Lung (tissue), 12 donors: ENCODE results near the gene OLA1. TPM values are rescaled to one million over a fixed set of nuclear protein-coding genes. Genes with fewer than 3 reads are reported as not detected.

Source experiments
- ATAC-seq: fragments of 200-7000 bp; cut with Tn5 transposase; one replicate; pipeline ENCODE4 v1.9.1; 2020; ENCODE audit warnings: moderate number of reproducible peaks; ENCODE audit not compliant: insufficient read depth, low FRiP score
- DNase-seq, 3 donors: peaks; one replicate each; pipeline ENCODE4 v3.0.0-alpha.2; 2013 to 2017
- H3K27ac ChIP-seq, 2 donors: one replicate each; pipeline ENCODE4 v1.5.1; 2013; ENCODE audit warnings: mild to moderate bottlenecking in 2 of 2, moderate library complexity in 2 of 2, control low read depth in 1 of 2, inconsistent platforms in 1 of 2, low read depth in 1 of 2, low read length in 1 of 2
- H3K27me3 ChIP-seq, 3 donors: one replicate each; pipeline ENCODE4 v1.5.1; 2013; ENCODE audit warnings: low read length in 2 of 3; ENCODE audit not compliant: control insufficient read depth in 3 of 3, insufficient read depth in 3 of 3
- H3K36me3 ChIP-seq, 4 donors: one replicate each; pipeline ENCODE4 v1.5.1; 2013; ENCODE audit warnings: low read length in 4 of 4, mild to moderate bottlenecking in 1 of 4, moderate library complexity in 1 of 4; ENCODE audit not compliant: control insufficient read depth in 4 of 4, insufficient read depth in 4 of 4
- H3K4me1 ChIP-seq, 5 donors: one replicate each; pipeline ENCODE4 v1.5.1; 2013; ENCODE audit warnings: low read length in 5 of 5, mild to moderate bottlenecking in 2 of 5, moderate library complexity in 1 of 5; ENCODE audit not compliant: control insufficient read depth in 5 of 5, insufficient read depth in 5 of 5
- H3K4me3 ChIP-seq: one replicate; pipeline ENCODE4 v1.5.1; 2013; ENCODE audit warnings: mild to moderate bottlenecking, control low read depth, moderate library complexity
- H3K9ac ChIP-seq, 2 donors: one replicate each; pipeline ENCODE4 v1.5.1; 2013; ENCODE audit warnings: low read length in 2 of 2, control low read depth in 1 of 2; ENCODE audit not compliant: insufficient read depth in 1 of 2
- H3K9me3 ChIP-seq, 4 donors: one replicate each; pipeline ENCODE4 v1.5.1; 2013; ENCODE audit warnings: low read length in 3 of 4, mild to moderate bottlenecking in 1 of 4, moderate library complexity in 1 of 4; ENCODE audit not compliant: control insufficient read depth in 4 of 4, insufficient read depth in 3 of 4
- WGBS, 2 donors: extraction: QIAGEN DNeasy Blood & Tissue Kit; methylation state at CpG; one replicate each; pipeline ENCODE4 v1.1.7; 2013; 5-methylcytosine and 5-hydroxymethylcytosine counted together
- polyA plus RNA-seq, 2 donors: library from polyadenylated mRNA; stranded (reverse); fragments of 200-250 nt; gene quantifications; one replicate each; pipeline ENCODE4 v1.2.1, GENCODE V29; 2013
- total RNA-seq, 2 donors: library from RNA; depleted of rRNA in 1 of 2; stranded (reverse); fragments of >200 nt in 1 of 2; gene quantifications; one replicate each; pipeline ENCODE4 v1.2.1, GENCODE V29; 2014 to 2021
- TF ChIP-seq, protein P1 (sequence below): IDR thresholded peaks from 2 replicates; pipeline ENCODE4 v1.5.1; 2012; ENCODE audit warnings: mild to moderate bottlenecking; ENCODE audit errors: control extremely low read depth, extremely low read depth
- donor health status: control.
- donor health status: control.
- donor health status: Bipolar disorder and iron deficiency.
- donor health status: healthy.
- donor health status: DM: yes; HTN: yes; CAD: no.

OLA1 gene
- total and polyA plus RNA-seq, 4 donors: 49.8 to 71.4 (median 53.4) TPM

GRCh38 chr2:174183076-174183475, 65.3 kb downstream of the OLA1 start:
- H3K4me1 ChIP-seq: peaks cover 0 to 3% (median 0%) of the 10 kb centered on the region in 5 donors
- ATAC-seq (no peak), DNase-seq (no peak)
- TF ChIP-seq, protein P1, sequence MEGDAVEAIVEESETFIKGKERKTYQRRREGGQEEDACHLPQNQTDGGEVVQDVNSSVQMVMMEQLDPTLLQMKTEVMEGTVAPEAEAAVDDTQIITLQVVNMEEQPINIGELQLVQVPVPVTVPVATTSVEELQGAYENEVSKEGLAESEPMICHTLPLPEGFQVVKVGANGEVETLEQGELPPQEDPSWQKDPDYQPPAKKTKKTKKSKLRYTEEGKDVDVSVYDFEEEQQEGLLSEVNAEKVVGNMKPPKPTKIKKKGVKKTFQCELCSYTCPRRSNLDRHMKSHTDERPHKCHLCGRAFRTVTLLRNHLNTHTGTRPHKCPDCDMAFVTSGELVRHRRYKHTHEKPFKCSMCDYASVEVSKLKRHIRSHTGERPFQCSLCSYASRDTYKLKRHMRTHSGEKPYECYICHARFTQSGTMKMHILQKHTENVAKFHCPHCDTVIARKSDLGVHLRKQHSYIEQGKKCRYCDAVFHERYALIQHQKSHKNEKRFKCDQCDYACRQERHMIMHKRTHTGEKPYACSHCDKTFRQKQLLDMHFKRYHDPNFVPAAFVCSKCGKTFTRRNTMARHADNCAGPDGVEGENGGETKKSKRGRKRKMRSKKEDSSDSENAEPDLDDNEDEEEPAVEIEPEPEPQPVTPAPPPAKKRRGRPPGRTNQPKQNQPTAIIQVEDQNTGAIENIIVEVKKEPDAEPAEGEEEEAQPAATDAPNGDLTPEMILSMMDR: no peak
- no peaks in the 10 kb centered on the region for H3K9me3 ChIP-seq
- no peak overlapping the region for H3K4me3 ChIP-seq
- no peaks in the 10 kb centered on the region for H3K27me3 ChIP-seq
- WGBS, 2 donors: 82 to 97% methylated on average over 1 of the region's 1 CpG
- no peaks in the 10 kb centered on the region for H3K36me3 ChIP-seq
- no peak overlapping the region for H3K9ac ChIP-seq
- H3K27ac ChIP-seq: no peak overlapping the region

DNA sequence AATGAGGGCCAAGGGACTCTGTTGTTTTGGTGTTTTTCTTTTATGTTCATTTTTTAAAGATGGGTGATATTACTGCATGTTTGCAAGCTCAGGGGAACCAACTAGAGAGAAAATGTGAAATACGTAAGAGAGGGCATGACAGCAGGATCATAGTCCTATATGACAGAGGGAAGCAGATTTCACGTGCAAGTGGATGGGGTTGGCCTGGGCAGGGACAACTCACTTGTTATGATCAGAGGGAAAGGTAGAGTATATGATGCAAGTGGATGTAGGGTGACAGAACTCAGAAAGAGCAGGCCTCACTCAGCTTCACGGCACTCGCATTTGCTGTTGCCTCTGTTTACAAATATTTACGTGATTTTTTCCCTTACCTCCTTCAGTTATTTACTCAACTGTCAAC, 67.0 kb downstream of the OLA1 start:
- H3K9ac ChIP-seq: no peak overlapping the region
- H3K36me3 ChIP-seq: no peaks in the 10 kb centered on the region
- TF ChIP-seq, protein P1: no peak
- no peaks in the 10 kb centered on the region for H3K9me3 ChIP-seq
- DNase-seq (no peak), ATAC-seq (no peak)
- peaks cover 0 to 3% (median 0%) of the 10 kb centered on the region in 5 donors for H3K4me1 ChIP-seq
- H3K27ac ChIP-seq: no peak overlapping the region
- 87 to 92% methylated on average over 5 of the region's 5 CpGs for WGBS, 2 donors
- H3K27me3 ChIP-seq: no peaks in the 10 kb centered on the region
- no peak overlapping the region for H3K4me3 ChIP-seq

DNA sequence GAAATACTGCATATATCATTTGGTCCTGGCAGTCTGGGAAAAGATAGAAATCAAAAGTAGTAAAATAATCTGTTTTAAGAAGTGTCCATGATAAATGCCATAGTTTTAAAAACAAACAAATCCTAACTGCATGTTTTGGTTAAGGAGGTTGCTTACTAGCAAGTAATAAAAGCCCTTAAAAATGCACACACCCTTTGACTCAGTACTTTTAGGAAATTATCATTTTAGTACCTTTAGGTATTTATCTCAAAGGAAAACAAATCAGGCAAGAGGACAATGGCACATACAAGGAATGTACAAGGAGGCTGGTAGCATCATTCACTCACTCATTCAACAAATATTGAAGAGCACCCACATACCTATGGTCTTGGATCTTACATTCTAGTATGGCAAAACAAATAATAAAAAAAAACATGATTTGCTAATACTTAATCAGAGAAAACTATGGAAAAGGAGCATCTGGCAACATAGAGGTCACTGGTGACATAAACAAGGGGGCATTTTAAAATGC, 67.6 kb downstream of the OLA1 start:
- H3K4me3 ChIP-seq: no peak overlapping the region
- no peak overlapping the region for H3K27ac ChIP-seq
- H3K9me3 ChIP-seq: no peaks in the 10 kb centered on the region
- peaks cover 0 to 3% (median 0%) of the 10 kb centered on the region in 5 donors for H3K4me1 ChIP-seq
- no peaks in the 10 kb centered on the region for H3K36me3 ChIP-seq
- no peak for ATAC-seq
- no peaks in the 10 kb centered on the region for H3K27me3 ChIP-seq
- H3K9ac ChIP-seq: no peak overlapping the region
- no peak for DNase-seq
- TF ChIP-seq, protein P1: no peak

DNA sequence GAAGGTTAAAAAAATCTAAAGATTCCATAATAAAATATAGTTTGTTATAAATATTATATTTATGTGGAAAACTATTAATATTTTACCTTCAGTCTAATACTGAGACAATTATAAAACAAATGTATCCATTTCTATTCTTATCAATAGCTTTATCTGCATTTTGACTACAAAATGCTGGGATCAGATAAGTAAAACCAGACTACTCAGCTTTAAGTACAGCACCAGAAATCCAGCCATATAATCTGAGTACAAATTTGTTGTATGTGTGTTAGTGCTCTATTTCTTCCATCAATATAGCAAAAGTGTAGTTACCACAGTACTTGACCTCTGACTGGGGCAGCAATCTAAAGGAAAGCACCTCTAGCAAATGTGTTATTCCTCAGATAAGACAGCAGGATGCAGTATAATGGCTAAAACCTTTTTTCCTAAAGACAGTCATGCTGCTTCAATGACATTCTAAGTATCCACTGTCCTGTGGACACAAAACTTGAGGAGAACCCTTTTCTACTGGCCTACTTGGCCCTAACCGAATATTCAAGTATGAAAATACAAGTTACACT, 68.1 kb downstream of the OLA1 start:
- no peaks in the 10 kb centered on the region for H3K9me3 ChIP-seq
- H3K27me3 ChIP-seq: no peaks in the 10 kb centered on the region
- ATAC-seq (no peak), DNase-seq (no peak)
- TF ChIP-seq, protein P1: no peak
- no peak overlapping the region for H3K4me3 ChIP-seq
- H3K36me3 ChIP-seq: no peaks in the 10 kb centered on the region
- peaks cover 0 to 3% (median 0%) of the 10 kb centered on the region in 5 donors for H3K4me1 ChIP-seq
- H3K9ac ChIP-seq: no peak overlapping the region
- WGBS, 2 donors: 68 to 93% methylated on average over 1 of the region's 1 CpG
- no peak overlapping the region for H3K27ac ChIP-seq
